ENCODE measurements around the gene MCM3.

The MCM3 gene

DNA sequence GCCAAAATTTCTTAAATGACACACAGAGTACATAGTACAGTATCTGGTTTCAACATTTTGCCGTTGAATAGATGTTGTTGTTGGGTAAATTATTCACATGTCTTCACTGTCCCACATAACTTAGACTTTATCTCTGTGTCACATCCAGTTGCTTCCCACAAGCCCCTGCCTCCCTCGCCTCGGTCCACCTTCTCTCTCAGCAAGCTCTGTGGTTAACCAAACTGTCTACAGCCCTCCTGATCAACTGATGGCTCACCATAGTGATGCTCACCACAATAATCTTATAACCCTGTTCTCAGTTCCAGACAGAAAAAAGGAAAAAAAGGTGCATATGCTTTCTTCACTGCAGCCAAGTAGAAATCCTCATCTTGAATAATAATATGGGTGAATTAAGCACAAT is 63.2 kb downstream of the MCM3 start:
- Histone ChIP-seq H3K4me1 (ENCODE audit: insufficient read depth, low read length, severe bottlenecking) (no peaks in the 10 kb centered on the region), H3K27me3 (ENCODE audit: insufficient read depth, low read length) (no peaks in the 10 kb centered on the region), H3K9me2 (ENCODE audit: low read depth, low read length) (no peaks in the 10 kb centered on the region), H3K79me2 (ENCODE audit: insufficient read depth, low read length) (no peaks in the 10 kb centered on the region), H3K36me3 (ENCODE audit: insufficient read depth, low read length) (no peaks in the 10 kb centered on the region), H3K27ac (ENCODE audit: low read depth, low read length, poor library complexity, severe bottlenecking) (no peak overlapping the region), H3K4me2 (ENCODE audit: low read length) (no peak overlapping the region), H3K4me3 (ENCODE audit: low read depth, low read length, poor library complexity, severe bottlenecking) (no peak overlapping the region), H2AFZ (ENCODE audit: low read length) (no peak overlapping the region), H3K9me3 (ENCODE audit: low read length) (no peaks in the 10 kb centered on the region), H4K20me1 (ENCODE audit: insufficient read depth, low read length) (no peaks in the 10 kb centered on the region), H3K9ac (ENCODE audit: low read length) (no peak overlapping the region), H3F3A (ENCODE audit: insufficient read depth, low read length) (no peaks in the 10 kb centered on the region)
- TF ChIP-seq EZH2 (IDR thresholded peaks at IDR 0.05; ENCODE audit: borderline replicate concordance, low read length): no peak
- TF ChIP-seq CTCF (IDR thresholded peaks at IDR 0.05; ENCODE audit: low read length): no peak

- no peak overlapping the region for H3K27ac ChIP-seq (ENCODE audit: low read depth, low read length, poor library complexity, severe bottlenecking)
- no peak overlapping the region for H3K9ac ChIP-seq (ENCODE audit: low read length)
- no peaks in the 10 kb centered on the region for H3K9me2 ChIP-seq (ENCODE audit: low read depth, low read length)
- no peaks in the 10 kb centered on the region for H3F3A ChIP-seq (ENCODE audit: insufficient read depth, low read length)
- no peak overlapping the region for H3K4me3 ChIP-seq (ENCODE audit: low read depth, low read length, poor library complexity, severe bottlenecking)
- H3K27me3 ChIP-seq (ENCODE audit: insufficient read depth, low read length): no peaks in the 10 kb centered on the region
- no peak for TF ChIP-seq CTCF (IDR thresholded peaks at IDR 0.05; ENCODE audit: low read length)
- no peak for TF ChIP-seq EZH2 (IDR thresholded peaks at IDR 0.05; ENCODE audit: borderline replicate concordance, low read length)
- no peak overlapping the region for H2AFZ ChIP-seq (ENCODE audit: low read length)
- H4K20me1 ChIP-seq (ENCODE audit: insufficient read depth, low read length): no peaks in the 10 kb centered on the region
- H3K9me3 ChIP-seq (ENCODE audit: low read length): no peaks in the 10 kb centered on the region
- no peaks in the 10 kb centered on the region for H3K4me1 ChIP-seq (ENCODE audit: insufficient read depth, low read length, severe bottlenecking)
- no peaks in the 10 kb centered on the region for H3K79me2 ChIP-seq (ENCODE audit: insufficient read depth, low read length)
- no peak overlapping the region for H3K4me2 ChIP-seq (ENCODE audit: low read length)
- H3K36me3 ChIP-seq (ENCODE audit: insufficient read depth, low read length): no peaks in the 10 kb centered on the region
Observed at GRCh38 chr6:52217761-52218160, 66.8 kb downstream of the MCM3 start.

DNA sequence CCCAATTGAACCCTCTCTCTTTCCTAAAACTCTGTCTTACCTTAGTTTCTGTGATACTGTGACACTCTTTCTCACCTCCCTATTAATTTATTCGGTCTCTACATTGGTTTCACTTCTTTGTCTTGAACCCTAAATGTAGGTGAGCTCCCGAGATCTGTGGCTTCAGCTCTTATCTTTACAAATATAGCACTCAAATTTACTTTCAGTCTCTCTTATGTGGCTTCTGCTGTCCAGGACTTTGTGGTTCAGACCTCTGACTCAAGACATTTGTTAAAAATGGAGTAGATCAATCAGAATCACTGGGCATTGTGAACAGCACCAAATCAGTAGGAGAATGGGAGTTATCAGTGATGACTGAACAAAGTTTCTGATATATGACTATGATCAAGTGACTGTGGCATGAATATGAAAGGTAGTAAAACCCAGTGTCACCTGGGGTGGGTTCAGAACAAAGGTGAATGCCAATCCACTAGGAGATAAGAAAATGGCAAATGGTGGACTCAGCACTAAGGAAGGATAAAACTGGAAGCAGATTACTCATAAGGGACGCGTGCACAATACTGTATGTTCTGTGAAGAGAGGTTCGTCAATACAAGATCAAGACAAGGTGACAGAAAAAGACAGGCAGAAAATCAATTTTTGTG is 67.5 kb downstream of the MCM3 start:
- no peak overlapping the region for H3K27ac ChIP-seq (ENCODE audit: low read depth, low read length, poor library complexity, severe bottlenecking)
- TF ChIP-seq CTCF (IDR thresholded peaks at IDR 0.05; ENCODE audit: low read length): no peak
- TF ChIP-seq EZH2 (IDR thresholded peaks at IDR 0.05; ENCODE audit: borderline replicate concordance, low read length): no peak
- no peaks in the 10 kb centered on the region for H3K4me1 ChIP-seq (ENCODE audit: insufficient read depth, low read length, severe bottlenecking)
- no peaks in the 10 kb centered on the region for H3K9me2 ChIP-seq (ENCODE audit: low read depth, low read length)
- no peaks in the 10 kb centered on the region for H3F3A ChIP-seq (ENCODE audit: insufficient read depth, low read length)
- H2AFZ ChIP-seq (ENCODE audit: low read length): no peak overlapping the region
- no peak overlapping the region for H3K9ac ChIP-seq (ENCODE audit: low read length)
- H3K4me3 ChIP-seq (ENCODE audit: low read depth, low read length, poor library complexity, severe bottlenecking): no peak overlapping the region
- no peak overlapping the region for H3K4me2 ChIP-seq (ENCODE audit: low read length)
- H3K9me3 ChIP-seq (ENCODE audit: low read length): no peaks in the 10 kb centered on the region
- H3K36me3 ChIP-seq (ENCODE audit: insufficient read depth, low read length): no peaks in the 10 kb centered on the region
- no peaks in the 10 kb centered on the region for H3K27me3 ChIP-seq (ENCODE audit: insufficient read depth, low read length)
- H3K79me2 ChIP-seq (ENCODE audit: insufficient read depth, low read length): no peaks in the 10 kb centered on the region
- H4K20me1 ChIP-seq (ENCODE audit: insufficient read depth, low read length): no peaks in the 10 kb centered on the region

All from OCI-LY1 (cell line).